ENCODE data around the gene ISG15. TPM values are rescaled to one million over a fixed set of nuclear protein-coding genes. Genes with fewer than 3 reads are reported as not detected.
A peak's percentile ranks its signal among the peaks of the same experiment; 100 is the strongest.

The ISG15 gene
- total and polyA plus RNA-seq, 2 of the 13 experiments (the other 11 are each of a cell fraction or from before 2014, with no cell fraction given) = 42.1 to 54.9 TPM

DNA sequence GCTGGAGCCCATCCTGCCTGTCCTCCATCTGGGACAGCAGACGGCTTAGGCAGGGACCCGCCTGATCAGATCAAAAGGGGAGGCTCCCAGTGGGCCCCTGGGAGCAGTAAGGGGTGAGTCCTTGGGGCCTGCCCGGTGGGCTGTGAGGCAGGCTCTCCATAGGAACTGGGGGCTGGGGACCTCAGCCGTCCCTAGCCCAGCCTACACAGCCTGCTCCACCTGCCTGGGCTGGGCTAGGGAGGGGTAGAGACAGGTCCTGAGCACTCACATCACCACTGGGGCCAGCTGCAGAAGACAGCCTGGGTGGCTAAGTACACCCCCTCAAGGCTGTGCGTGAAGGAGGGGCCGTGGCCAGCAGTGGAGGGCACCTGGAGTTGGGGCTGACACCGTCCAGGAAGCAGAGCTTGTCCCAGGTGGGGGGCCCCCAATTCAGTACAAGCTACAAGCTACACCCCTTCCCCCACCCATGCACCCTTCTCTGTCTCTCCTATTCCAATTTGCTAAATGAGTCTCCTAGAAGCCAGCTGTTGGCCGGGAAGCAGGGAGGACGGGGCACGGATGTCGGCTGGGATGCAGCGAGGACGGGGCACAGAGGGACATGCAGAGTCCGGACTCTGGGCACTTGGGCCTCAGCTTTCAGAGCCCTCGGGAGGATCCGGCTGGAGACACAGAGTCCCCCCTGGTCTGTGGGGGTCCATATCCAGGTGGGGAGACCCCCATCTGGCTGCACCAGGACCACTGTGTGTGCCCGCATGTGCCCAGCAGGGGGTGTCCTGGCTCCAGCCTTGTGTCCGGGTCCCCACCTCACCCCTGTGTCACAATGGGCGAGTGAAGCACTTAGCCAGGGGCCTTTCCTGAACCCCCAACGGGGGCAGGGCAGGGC, 1.7 kb downstream of the ISG15 start (continued):
- TF ChIP-seq, protein P1, sequence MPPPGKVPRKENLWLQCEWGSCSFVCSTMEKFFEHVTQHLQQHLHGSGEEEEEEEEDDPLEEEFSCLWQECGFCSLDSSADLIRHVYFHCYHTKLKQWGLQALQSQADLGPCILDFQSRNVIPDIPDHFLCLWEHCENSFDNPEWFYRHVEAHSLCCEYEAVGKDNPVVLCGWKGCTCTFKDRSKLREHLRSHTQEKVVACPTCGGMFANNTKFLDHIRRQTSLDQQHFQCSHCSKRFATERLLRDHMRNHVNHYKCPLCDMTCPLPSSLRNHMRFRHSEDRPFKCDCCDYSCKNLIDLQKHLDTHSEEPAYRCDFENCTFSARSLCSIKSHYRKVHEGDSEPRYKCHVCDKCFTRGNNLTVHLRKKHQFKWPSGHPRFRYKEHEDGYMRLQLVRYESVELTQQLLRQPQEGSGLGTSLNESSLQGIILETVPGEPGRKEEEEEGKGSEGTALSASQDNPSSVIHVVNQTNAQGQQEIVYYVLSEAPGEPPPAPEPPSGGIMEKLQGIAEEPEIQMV (CRISPR knock-in tag; IDR thresholded peaks at IDR 0.05; ENCODE audit: low read depth) = no peak
- TF ChIP-seq FOXC1 (CRISPR knock-in tag; IDR thresholded peaks at IDR 0.05; ENCODE audit: borderline replicate concordance) (no peak), FOXA3 (CRISPR knock-in tag; IDR thresholded peaks at IDR 0.05) (no peak), MYC (CRISPR knock-in tag; IDR thresholded peaks at IDR 0.05; ENCODE audit: borderline replicate concordance) (peak; percentile 26; the same call in 1 of the 2 replicates), SMC3 (IDR thresholded peaks at IDR 0.05; ENCODE audit: low read length) (peak; percentile 25; the same call in 1 of the 2 replicates), ZMAT3 (CRISPR knock-in tag; conservative IDR thresholded peaks at IDR 0.05) (no peak), SALL2 (CRISPR knock-in tag; IDR thresholded peaks at IDR 0.05) (no peak), GATAD2A (CRISPR knock-in tag; IDR thresholded peaks at IDR 0.05) (0 out of 2 replicates have a peak, but pooled peaks have one; percentile 10), MEIS2 (CRISPR knock-in tag; IDR thresholded peaks at IDR 0.05) (peak; percentile 17; the same call in 1 of the 2 replicates), ZNF644 (CRISPR knock-in tag; IDR thresholded peaks at IDR 0.05; ENCODE audit: low read depth) (no peak), ZNF687 (CRISPR knock-in tag; IDR thresholded peaks at IDR 0.05) (peak; percentile 43), FOSL1 (CRISPR knock-in tag; IDR thresholded peaks at IDR 0.05; ENCODE audit: borderline replicate concordance) (no peak), ZNF747 (CRISPR knock-in tag; IDR thresholded peaks at IDR 0.05; ENCODE audit: borderline replicate concordance) (no peak), MAZ (IDR thresholded peaks at IDR 0.05; ENCODE audit: borderline replicate concordance, low read depth, low read length) (0 out of 2 replicates have a peak, but pooled peaks have one; percentile 38), MAZ (CRISPR knock-in tag; IDR thresholded peaks at IDR 0.05; ENCODE audit: low read depth) (no peak), NR2F6 (IDR thresholded peaks at IDR 0.05) (no peak), NR2F6 (CRISPR knock-in tag; IDR thresholded peaks at IDR 0.05) (no peak)
- TF ChIP-seq, protein P2, sequence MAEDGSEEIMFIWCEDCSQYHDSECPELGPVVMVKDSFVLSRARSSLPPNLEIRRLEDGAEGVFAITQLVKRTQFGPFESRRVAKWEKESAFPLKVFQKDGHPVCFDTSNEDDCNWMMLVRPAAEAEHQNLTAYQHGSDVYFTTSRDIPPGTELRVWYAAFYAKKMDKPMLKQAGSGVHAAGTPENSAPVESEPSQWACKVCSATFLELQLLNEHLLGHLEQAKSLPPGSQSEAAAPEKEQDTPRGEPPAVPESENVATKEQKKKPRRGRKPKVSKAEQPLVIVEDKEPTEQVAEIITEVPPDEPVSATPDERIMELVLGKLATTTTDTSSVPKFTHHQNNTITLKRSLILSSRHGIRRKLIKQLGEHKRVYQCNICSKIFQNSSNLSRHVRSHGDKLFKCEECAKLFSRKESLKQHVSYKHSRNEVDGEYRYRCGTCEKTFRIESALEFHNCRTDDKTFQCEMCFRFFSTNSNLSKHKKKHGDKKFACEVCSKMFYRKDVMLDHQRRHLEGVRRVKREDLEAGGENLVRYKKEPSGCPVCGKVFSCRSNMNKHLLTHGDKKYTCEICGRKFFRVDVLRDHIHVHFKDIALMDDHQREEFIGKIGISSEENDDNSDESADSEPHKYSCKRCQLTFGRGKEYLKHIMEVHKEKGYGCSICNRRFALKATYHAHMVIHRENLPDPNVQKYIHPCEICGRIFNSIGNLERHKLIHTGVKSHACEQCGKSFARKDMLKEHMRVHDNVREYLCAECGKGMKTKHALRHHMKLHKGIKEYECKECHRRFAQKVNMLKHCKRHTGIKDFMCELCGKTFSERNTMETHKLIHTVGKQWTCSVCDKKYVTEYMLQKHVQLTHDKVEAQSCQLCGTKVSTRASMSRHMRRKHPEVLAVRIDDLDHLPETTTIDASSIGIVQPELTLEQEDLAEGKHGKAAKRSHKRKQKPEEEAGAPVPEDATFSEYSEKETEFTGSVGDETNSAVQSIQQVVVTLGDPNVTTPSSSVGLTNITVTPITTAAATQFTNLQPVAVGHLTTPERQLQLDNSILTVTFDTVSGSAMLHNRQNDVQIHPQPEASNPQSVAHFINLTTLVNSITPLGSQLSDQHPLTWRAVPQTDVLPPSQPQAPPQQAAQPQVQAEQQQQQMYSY (CRISPR knock-in tag; IDR thresholded peaks at IDR 0.05) = no peak

All from HepG2 (cell line).